NCI-H128 (cell line): ENCODE data around the gene CYB5R3.
"Not testable (repeated sequence)": the region's sequence is repeated elsewhere in the genome, so short reads cannot be mapped to it uniquely, and the experiment has no call there.

Experiments
- DNase-seq: peaks from one replicate; lab custom pipeline; 2025; ENCODE audit not compliant: unreplicated experiment; lab: John Stamatoyannopoulos, UW

CYB5R3 gene

DNA sequence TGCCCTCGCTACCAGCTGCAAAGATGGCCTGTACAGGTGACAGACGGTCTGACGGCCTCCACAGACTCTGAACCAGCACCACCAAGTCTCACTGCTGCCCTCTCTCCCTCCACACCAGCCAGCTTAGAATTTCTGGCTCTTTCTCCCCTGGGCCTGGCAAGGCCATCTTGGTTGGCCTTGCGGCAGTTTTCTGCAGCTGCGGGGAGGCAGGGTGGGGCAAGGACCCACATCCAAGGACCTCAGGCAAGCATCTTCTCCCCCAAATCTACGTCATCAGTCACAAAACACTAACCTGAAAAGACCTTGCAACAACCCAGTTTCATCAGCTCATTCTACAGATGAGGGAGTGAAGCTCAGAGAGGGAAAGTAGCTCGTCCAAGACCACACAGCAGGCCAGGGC, 22.8 kb downstream of the CYB5R3 start:
- no peak for DNase-seq

DNA sequence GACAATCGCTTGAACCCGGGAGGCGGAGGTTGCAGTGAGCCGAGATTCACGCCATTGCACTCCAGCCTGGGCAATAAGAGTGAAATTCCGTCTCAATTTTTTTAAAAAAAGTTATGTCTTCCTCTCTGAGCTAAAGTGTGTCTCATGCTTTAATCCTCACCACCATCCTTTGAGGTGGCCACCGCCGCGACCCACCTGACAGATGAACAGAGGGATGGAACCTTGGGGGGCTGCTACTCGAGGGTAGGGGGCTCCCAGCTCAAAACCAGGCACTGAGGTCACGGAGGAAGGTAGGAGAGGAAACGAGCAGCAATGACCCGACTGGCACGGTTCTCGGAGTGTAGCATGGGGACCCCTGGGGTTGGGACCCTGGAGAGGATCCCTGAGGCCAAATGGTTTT, 23.8 kb downstream of the CYB5R3 start:
- no peak for DNase-seq

DNA sequence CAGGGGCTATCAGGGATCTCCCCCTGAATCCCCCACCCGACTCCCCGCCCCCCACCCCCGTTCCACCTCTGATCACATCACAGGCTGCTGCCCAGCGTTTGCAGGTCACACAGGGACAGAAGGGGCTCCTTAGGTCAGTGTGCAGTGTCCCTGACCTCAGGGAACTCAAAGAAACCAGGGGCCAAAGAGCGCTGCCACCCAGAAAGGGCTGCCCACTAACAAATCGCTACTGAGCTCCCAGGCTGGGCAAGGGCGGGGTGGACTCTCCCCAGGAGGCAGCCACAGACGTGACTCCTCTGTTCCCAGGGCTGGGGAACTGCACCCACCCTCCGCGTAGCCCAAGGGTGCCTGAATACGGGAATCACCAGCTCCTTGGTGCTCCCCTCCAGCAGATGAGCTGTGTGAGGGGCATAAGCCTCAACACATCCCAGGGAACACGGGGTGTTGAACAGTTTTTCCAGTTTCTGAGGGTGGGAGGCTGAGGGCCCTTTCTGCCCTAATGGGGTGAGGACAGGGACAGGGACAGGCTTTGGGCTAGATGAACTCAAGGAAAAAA, 24.6 kb downstream of the CYB5R3 start:
- DNase-seq: no peak

DNA sequence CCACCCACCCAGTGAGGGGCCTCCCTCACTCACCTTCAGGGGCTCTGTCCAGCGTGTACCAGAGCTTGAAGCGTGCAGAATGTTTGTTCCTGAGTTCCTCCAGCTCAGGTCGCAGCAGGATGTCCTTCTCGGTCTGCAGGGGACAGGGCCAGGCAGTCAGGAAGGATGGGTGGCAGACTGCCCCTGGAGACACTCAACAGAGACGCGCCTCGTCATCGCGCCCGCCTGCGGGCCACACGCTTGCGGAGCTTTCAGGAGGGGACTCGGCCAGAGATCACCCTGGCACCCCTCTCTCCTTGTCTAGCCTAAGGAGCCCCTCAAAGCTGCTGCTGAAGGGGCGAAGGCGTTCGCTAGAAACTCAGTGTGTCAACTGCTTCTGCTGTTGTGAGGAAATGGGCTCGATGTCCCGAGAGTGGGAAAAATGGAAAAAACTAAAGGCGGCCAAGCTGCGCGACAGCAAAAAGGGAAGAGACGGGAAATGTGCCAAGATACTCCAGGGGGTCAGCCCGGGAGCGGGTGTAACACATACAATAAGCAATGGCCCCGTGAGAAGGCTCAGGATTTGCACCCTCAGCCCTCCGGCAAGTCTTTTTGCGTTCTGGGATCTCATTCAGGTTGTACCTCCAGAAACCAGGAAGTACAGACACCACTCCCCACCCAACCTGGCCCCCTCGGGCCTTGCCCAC, 25.3 kb downstream of the CYB5R3 start:
- no peak for DNase-seq

DNA sequence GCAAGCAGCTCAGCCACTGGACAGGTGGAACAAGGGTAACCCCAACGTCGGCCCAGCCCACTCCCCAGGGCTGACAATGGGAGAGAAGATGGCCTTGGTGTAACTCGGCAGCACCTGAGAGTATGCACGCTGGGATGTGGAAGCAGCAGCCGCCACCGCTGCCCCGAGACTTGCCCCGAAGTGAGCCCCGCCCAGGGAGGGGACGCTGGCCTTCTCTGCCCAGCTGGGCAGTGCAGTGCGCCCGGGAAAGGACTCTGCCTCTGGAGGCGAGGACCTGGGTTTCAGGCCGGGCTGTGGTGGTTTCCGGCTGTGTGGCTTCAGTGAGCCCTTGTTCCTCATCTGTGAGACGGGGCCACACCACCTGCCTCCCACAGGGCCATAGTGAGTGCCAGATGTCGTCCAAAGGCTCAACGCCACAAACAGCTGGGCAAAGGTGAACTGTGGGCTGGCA, 25.9 kb downstream of the CYB5R3 start:
- DNase-seq: no peak

DNA sequence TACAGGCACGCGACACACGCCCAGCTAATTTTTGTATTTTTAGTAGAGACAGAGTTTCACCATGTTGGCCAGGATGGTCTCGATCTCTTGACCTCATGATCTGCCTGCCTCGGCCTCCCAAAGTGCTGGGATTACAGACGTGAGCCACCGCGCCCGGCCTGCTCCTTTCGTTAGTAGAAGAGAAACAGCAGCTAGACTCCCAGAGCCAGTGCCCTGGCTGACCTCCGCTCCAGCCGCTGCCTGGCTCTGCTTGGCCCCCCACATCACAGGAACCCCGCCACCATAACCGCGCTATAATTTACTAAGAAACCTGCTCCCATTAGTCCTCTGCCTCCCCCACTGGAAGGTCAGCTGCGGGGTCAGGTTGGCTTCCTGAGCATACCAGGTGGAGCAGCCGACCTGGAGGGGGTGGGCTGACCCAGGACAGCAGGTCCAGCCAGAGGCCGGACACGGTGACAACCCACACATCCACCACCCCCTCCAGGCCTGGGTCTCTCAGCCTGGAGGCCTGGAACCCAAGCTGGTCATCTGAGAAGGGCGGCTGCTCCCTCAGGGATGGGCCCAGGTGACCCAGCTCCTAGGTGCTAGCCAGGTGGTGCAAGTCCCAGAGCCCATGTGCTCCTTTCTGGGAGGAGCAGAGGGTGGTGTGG, 27.0 kb downstream of the CYB5R3 start:
- no peak for DNase-seq

DNA sequence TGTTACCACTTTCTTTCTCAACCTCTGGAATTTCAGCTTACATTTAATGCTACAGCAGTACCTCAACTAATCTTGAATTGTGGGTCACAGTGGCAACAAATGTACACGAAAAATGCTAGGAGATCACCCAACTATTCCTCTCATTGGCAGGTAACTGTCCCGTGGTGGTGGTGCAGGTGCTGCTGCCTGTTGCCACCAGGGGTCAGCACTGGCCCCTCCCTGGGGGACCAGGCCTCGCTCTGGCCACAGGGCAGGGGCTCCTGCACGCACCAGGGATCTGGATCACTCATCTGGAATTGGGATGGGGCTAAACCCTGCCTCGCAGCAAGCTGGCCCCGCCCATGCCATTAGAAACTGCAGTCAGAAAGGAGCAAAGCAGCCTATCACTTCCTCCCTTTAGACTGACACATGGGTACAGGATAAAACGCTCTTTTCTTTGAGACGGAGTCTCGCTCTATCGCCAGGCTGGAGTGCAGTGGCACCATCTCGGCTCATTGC, 27.6 kb downstream of the CYB5R3 start:
- no peak for DNase-seq

DNA sequence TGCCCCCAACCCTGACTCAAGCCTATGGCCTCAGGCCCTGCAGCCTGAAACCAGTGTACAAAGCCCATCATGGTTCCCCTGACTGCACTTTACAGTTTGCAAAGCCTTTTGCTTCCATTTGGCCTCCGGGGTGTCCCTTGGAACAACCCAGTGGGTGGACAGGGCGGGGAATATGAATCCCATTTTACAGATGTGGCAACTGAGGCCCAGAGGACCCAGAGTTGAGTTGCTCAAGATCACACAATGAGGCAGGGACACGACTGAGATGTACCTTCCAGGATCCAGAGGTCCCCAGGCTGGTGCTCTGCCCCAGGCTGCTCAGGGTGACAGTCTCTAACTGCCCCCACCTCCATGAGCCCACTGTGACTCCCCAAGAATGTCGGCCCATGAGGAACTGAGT, 29.1 kb downstream of the CYB5R3 start:
- no peak for DNase-seq

DNA sequence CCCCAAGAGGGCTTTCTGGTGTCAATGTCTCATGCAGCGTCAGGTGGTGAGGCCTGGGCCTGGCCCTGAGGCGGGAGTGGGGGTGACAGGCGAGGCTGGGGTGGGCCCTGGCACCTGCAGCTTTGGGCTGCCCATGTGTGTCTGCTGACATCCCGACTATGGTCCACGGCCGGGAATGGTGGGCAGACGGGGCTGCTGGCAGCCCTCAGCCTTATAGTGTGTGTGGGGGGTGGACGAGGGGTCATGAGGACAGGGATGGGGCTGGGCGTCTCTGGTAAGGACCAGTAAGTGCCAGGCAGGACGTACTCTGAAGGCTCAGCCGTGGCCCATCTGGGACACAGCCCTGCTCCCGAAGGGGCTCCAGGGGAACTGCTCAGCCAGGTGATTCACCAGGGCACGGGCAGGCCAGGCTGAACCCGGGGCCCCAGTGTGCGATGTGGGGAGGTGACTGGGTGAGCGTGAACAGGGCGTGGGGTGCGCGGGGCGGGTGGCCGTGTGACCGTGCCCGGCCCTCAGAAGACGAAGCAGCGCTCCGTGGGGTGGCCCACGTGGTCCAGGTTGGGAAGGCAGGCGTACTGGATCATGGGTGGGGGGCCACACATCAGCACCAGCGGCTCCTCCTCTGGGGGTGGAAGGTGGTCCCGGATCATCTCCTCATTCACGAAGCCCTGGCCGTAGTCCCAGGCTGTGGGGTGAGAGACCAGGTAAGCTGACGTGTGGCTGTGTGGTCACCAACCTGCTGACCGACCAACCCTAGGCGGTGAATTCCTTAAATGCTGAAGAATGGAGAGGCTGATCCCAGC, 29.7 kb downstream of the CYB5R3 start:
- DNase-seq: no peak

DNA sequence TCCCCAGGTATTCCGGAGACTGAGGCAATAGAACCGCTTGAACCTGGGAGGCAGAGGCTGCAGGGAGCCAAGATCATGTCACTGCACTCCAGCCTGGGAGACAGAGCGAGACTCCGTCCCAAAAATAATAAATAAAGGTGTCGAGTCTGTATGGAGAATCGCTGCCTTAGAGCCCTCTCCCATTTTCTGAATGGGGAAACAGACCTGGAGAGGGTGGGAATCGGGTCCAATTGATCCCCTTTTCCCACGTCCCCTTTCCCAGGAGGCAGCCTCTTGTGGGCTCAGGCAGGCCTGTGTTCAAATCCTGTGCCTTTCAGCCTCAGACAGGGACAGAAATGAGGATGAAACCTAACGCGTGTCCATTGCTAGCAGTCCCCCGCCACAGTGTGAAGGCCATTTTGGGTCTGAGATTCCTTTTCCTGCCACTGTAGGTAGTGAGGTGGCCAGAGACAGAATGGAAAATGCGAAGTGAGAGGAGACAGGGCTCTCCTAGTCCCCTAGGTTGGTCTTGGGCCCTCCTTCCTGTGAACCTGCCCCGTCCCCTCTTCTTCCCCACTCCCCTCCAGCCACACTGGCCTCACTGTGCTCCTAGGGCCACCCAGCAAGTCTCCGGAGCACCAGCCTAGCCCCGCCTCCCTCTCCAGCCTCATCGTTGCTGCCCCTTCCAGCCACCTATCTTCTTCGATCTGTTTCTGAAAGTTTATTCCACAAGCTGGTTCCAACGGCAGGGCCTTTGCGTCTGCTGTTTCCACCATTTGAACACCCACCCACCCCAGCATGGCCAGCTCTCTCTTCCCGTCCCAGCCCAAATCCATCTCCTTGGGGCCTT, 31.8 kb downstream of the CYB5R3 start:
- no peak for DNase-seq

DNA sequence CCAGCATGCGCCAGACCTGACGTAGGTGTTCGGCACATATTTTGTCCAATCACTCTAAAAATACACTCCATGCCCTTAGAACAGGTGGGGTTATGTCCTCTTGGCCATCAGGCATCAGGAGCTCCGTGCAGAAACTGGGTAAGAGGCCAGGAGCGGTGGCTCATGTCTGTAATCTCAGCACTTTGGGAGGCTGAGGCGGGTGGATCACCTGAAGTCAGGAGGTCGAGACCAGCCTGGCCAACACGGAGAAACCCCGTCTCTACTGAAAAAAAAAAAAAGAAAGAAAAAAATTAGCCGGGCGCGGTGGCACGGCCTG, 33.4 kb downstream of the CYB5R3 start:
- not testable (repeated sequence) for DNase-seq

DNA sequence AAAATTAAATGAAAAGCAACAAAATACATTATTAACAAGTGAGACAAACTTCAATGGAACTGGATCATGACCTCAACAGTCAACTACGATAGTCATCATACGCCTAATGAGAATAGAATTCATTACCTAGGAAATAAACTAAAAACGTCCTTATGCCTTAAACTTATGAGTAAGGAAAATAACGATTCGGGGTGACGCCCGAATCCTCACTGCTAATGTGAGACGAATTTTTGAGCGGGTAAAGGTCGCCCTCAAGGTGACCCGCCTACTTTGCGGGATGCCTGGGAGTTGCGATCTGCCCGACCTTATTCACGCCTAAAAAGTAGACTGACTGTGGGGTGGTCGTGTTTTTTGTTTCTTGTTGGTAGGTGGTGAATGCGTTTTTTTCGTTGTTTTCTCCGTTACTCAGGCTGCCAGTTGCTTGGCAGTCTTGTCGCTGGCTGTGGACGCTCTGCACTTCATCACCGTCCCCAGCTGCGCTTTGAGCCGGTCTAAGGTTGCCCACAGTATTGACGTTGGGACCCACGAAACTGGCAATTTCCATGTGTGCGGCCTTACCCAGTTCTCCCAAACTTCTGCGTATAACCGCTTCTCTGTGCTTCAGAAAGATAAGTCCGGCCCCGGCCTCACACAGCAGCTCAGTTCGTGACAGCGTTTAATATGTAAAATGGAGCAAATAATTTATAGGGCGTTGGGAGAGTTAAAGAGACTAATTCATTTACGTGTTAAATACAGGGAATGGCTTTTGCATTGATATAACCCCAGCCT, 33.9 kb downstream of the CYB5R3 start:
- peak; percentile 59 for DNase-seq

DNA sequence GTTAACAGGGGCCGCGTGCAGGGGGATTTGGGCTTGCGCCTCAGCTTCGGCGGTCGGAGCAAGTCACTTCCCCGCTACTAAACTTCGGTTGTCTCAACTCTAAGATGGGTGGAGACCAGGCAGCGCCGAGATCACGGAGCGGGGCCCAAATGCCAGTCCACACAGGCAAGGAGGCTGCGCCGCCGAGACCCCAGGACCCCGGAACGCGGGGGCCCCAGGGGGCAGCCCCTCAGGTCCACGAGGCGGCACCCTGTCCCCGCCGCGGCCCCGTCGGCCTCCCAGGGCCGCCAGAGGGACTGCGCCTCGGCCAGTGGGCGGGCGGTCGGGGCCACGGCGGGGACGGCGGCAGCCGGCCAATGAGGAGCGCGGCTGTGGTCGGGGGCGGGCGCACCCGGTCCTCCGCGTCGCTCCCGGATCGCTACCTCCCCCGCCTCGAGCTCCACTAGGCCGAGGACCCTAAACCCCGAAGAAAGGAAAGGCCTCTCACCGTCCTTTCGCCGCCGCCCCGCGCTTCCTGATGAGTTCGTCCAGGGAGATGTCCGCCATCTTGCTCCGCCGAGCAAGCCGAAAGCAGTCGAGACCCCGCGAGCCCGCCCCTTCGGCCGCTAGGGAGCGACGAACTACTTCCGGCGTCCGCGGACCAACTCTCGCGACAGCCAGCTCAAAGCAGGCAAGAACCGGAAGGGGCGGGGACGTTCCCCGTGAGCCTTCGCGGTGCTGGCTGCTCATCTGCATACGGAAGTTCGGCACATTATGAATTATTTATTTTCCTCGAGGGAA, 34.7 kb downstream of the CYB5R3 start, which contains the start of gene POLDIP3:
POLDIP3 (minus strand) TSS at position 572 of the 780 bp plus-strand sequence; CDS start at position 546, 26 bp downstream.
- peak; percentile 85 for DNase-seq

DNA sequence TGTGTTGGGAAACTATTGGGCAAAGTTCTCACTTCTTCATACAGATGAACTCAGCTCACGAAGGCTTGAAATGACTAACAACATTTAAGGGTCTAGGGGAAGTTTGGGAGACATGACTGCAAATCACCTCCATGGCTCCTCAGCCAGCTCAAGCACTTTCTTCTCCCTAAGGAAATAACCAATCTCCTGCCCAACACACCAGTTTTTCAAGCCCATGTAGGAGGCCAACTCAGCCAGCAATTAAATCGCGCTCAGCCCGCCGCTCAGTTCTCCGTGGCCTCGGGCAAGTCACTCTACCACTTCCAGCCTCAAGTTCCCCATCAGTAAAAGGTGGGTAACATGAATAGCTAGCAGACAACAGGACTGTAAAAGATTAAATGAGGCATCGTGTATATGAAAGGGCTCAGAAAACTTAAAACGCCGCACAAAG, 35.3 kb downstream of the CYB5R3 start:
- DNase-seq: no peak

DNA sequence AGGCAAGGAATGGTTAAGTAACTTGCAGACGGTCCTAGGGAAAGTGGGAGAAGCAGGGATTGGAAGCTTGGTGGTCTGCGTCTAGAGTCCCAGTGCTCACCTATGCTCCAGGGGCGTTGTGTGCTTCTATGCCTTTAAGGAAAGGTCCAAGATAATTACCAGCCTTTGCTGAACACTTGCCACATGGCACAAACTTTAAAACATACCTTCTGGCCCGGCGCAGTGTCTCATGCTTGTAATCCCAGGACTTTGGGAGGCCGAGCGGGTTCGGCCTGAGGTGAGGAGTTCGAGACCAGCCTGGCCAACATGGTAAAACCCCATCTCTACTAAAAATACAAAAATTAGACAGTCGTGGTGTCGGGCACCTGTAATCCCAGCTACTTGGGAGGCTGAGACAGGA, 36.9 kb downstream of the CYB5R3 start:
- DNase-seq: no peak

DNA sequence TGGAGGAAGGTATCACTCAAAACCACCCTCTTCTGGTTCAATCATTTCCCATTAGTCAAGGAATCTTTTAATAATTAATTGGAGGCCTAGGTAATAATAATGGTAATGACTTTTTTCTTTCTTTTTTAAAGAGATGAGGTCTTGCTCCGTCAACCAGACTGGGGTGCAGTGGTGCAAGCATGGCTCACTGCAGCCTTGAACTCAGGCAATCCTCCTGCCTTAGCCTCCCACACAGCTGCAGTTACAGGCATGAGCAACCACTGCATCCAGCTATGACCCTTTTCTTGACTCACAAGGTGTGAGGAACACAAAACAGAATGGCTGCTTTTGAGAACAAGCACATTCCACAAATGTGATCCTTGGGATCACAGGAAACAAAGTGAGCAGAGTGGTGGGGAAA, 38.1 kb downstream of the CYB5R3 start:
- DNase-seq: no peak

DNA sequence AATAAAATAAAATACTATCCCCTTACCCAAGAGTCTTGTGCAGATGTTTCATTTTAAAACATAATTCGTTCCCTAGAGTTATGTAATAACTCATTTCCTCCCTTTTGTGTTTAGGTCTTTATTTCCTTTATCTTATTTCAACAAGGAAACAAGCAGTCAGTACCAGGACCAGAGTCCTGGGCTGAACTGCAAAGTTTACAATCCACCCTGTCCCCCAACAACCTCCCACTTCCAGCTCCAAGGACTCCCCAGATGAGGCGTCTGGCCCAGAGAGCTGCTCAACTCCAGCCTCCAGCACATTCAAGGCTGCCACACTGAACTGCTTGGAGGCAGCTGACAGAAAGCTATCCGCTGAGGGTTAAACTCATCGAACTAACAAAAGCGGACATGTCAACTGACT, 39.0 kb downstream of the CYB5R3 start:
- DNase-seq: no peak

DNA sequence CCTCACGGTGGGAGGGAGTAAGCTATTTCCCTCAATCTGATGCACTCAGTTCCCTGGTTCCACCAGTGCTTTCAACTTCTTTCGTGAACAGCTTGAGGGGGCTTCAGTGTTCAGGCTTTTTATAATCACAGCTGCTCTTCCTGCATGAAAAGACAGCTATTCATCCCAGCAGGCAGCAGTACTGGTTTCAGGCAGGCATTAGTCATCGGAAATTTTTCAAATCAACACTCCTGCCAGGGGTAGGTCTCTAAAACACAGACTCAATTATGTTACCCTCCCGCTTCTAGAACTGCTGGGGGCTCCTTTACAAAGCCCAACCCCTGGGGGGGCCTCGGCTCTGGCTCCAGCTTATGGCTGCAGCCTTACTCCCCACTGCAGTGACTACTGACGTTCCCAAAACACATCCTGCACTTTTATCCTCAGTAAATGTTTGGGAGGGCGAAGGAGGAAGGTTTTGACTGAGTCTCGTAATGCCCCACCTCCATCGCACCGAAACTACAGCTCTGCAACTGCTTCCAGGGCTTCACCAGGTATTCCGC, 40.3 kb downstream of the CYB5R3 start:
- no peak for DNase-seq
